Choroid plexus epithelial cell (primary cell): ENCODE results near the gene NUP88.

Experiments used
- DNase-seq: peaks from one replicate; pipeline ENCODE4 v3.0.0-alpha.2; 2010; ENCODE audit warnings: low read depth
- H3K4me3 ChIP-seq: 2 replicates; pipeline ENCODE4 v1.5.1; 2011; ENCODE audit warnings: low read depth, mild to moderate bottlenecking, control low read depth, low read length, moderate library complexity
- CTCF ChIP-seq: conservative IDR thresholded peaks from 2 replicates; pipeline ENCODE4 v1.5.1; 2011; ENCODE audit warnings: low read depth, mild to moderate bottlenecking, control low read depth, inconsistent platforms, low read length, moderate library complexity

NUP88 gene

GRCh38 chr17:5379351-5380107 lies 39.9 kb downstream of the NUP88 start:
- H3K4me3 ChIP-seq: no peak overlapping the region

GRCh38 chr17:5378566-5379207 lies 40.8 kb downstream of the NUP88 start:
- TF ChIP-seq CTCF: no peak
- no peak for DNase-seq
- no peak overlapping the region for H3K4me3 ChIP-seq

More at GRCh38 chr17:5379351-5380107, 39.9 kb downstream of the NUP88 start:
- DNase-seq: no peak
- no peak for TF ChIP-seq CTCF

- TF ChIP-seq CTCF: no peak
- no peak overlapping the region for H3K4me3 ChIP-seq
- DNase-seq: no peak
These were observed 46.4 kb downstream of the NUP88 start for GRCh38 chr17:5373112-5373511.

- DNase-seq: no peak
- TF ChIP-seq CTCF: no peak
- H3K4me3 ChIP-seq: no peak overlapping the region
These were observed 49.1 kb downstream of the NUP88 start for GRCh38 chr17:5370411-5370810.

GRCh38 chr17:5365831-5366230 lies 53.6 kb downstream of the NUP88 start:
- no peak for DNase-seq
- no peak overlapping the region for H3K4me3 ChIP-seq
- TF ChIP-seq CTCF: no peak

GRCh38 chr17:5364696-5365095 lies 54.8 kb downstream of the NUP88 start:
- no peak overlapping the region for H3K4me3 ChIP-seq
- no peak for TF ChIP-seq CTCF
- no peak for DNase-seq

GRCh38 chr17:5364156-5364555 lies 55.3 kb downstream of the NUP88 start:
- peak; percentile 78 for DNase-seq
- TF ChIP-seq CTCF: no peak
- no peak overlapping the region for H3K4me3 ChIP-seq
